B cell (primary cell): ENCODE data around the gene AGAP1. TPM values are rescaled to one million over a fixed set of nuclear protein-coding genes. Genes with fewer than 3 reads are reported as not detected.

ENCODE experiments used
- ATAC-seq: fragments of 200-7000 bp; cut with Tn5 transposase; one replicate; pipeline ENCODE4 v1.10.0; 2021; ENCODE audit warnings: low read depth, mild to moderate bottlenecking, moderate number of reproducible peaks, moderate library complexity
- CTCF ChIA-PET: fragments of 350-600 bp; sonication (Branson Sonifier 250); formaldehyde crosslinking; loops from one replicate; lab custom pipeline; 2021; ENCODE audit warnings: antibody characterized with exemption, inconsistent platforms; lab: Charles Lee
- POLR2A ChIA-PET: fragments of 350-600 bp; sonication (Branson Sonifier 250); formaldehyde crosslinking; loops from one replicate; lab custom pipeline; 2021; ENCODE audit warnings: antibody characterized with exemption; lab: Charles Lee
- DNase-seq: peaks from one replicate; pipeline ENCODE4 v3.0.0; 2013
- H2AFZ ChIP-seq: 2 replicates; pipeline ENCODE4 v1.6.1; 2012; ENCODE audit warnings: mild to moderate bottlenecking, low read depth, low read length; ENCODE audit not compliant: insufficient read depth, poor library complexity, severe bottlenecking
- H3K27ac ChIP-seq, 2 donors: 1 replicate in 1 of 2; 2 replicates in 1 of 2; pipeline ENCODE4 v1.5.1; 2012 to 2013; ENCODE audit warnings: low read length in 2 of 2, mild to moderate bottlenecking in 2 of 2, moderate library complexity in 1 of 2
- H3K27me3 ChIP-seq, 4 experiments: fragments of 200-600 bp in 1 of 4; sonication (generic) in 1 of 4; replicated peaks in 1 of 4; 1 replicate in 2 of 4; 2 replicates in 2 of 4; pipeline versions ENCODE4 v1.6.1 to v1.7.0; 2013 to 2016; ENCODE audit warnings: low read length in 3 of 4, mild to moderate bottlenecking in 2 of 4, mixed read lengths in 1 of 4, moderate library complexity in 1 of 4; ENCODE audit not compliant: insufficient read depth in 4 of 4, control insufficient read depth in 3 of 4; ENCODE audit errors: control extremely low read depth in 1 of 4
- H3K36me3 ChIP-seq, 2 experiments: replicated peaks in 1 of 2; 1 replicate in 1 of 2; 2 replicates in 1 of 2; pipeline versions ENCODE4 v1.6.1 to v1.7.1; 2013; ENCODE audit warnings: low read length in 1 of 2; ENCODE audit not compliant: insufficient read depth in 2 of 2, control insufficient read depth in 1 of 2; ENCODE audit errors: control extremely low read depth in 1 of 2, extremely low read depth in 1 of 2
- H3K4me1 ChIP-seq, 2 donors: fragments of 200-600 bp in 1 of 2; sonication (generic) in 1 of 2; 1 replicate in 1 of 2; 2 replicates in 1 of 2; pipeline versions ENCODE4 v1.5.1 to v1.6.1; 2013 to 2017; ENCODE audit warnings: low read length in 2 of 2; ENCODE audit not compliant: control insufficient read depth in 2 of 2, insufficient read depth in 2 of 2
- H3K4me2 ChIP-seq: replicated peaks from 2 replicates; pipeline ENCODE3; 2012; ENCODE audit warnings: mild to moderate bottlenecking, low read depth, low read length; ENCODE audit not compliant: poor library complexity, severe bottlenecking
- H3K4me3 ChIP-seq, 5 experiments: fragments of 200-600 bp in 1 of 5; sonication (generic) in 1 of 5; 1 replicate in 3 of 5; 2 replicates in 2 of 5; pipeline versions ENCODE4 v1.5.1 to v1.7.0; 2011 to 2016; ENCODE audit warnings: low read length in 4 of 5, mild to moderate bottlenecking in 4 of 5, low read depth in 2 of 5, control low read depth in 1 of 5, moderate library complexity in 1 of 5; ENCODE audit not compliant: insufficient read depth in 1 of 5; ENCODE audit errors: control extremely low read depth in 1 of 5, extremely low read depth in 1 of 5
- H3K79me2 ChIP-seq: fragments of 200-600 bp; sonication (generic); one replicate; pipeline ENCODE4 v1.6.0; 2016; ENCODE audit warnings: low read length; ENCODE audit not compliant: control insufficient read depth, insufficient read depth
- H3K9ac ChIP-seq: fragments of 200-600 bp; sonication (generic); 2 replicates; pipeline ENCODE4 v1.6.1; 2017; ENCODE audit warnings: mild to moderate bottlenecking, low read length, moderate library complexity
- H3K9me3 ChIP-seq, 3 donors: one replicate each; pipeline versions ENCODE4 v1.6.1 to v1.7.1; 2013; ENCODE audit warnings: low read length in 2 of 3; ENCODE audit not compliant: control insufficient read depth in 2 of 3, insufficient read depth in 1 of 3; ENCODE audit errors: control extremely low read depth in 1 of 3
- H4K20me1 ChIP-seq: 2 replicates; pipeline ENCODE4 v1.6.0; 2012; ENCODE audit warnings: mild to moderate bottlenecking, low read length; ENCODE audit not compliant: insufficient read depth, control insufficient read depth, poor library complexity, severe bottlenecking
- H3K27ac Mint-ChIP-seq: one replicate; pipeline ENCODE4 v1.8.0; 2021; ENCODE audit warnings: mixed read lengths
- H3K27me3 Mint-ChIP-seq: one replicate; pipeline ENCODE4 v1.8.0; 2021; ENCODE audit warnings: mixed read lengths
- H3K4me1 Mint-ChIP-seq: one replicate; pipeline ENCODE4 v1.8.0; 2021; ENCODE audit warnings: mixed read lengths
- H3K4me3 Mint-ChIP-seq: one replicate; pipeline ENCODE4 v1.8.0; 2021; ENCODE audit warnings: mixed read lengths
- H3K9me3 Mint-ChIP-seq: one replicate; pipeline ENCODE4 v1.8.0; 2022; ENCODE audit warnings: mixed read lengths; ENCODE audit not compliant: insufficient read depth
- CTCF ChIP-seq: fragments of 200-600 bp; IDR thresholded peaks from one replicate; pipeline ENCODE4 v1.8.0; 2022; ENCODE audit warnings: antibody characterized with exemption, mild to moderate bottlenecking
- EZH2 ChIP-seq: IDR thresholded peaks from 2 replicates; pipeline ENCODE4 v1.6.1; 2012; ENCODE audit warnings: borderline replicate concordance, low read depth, mild to moderate bottlenecking, moderate library complexity, low read length; ENCODE audit not compliant: insufficient read depth, poor library complexity, severe bottlenecking
- WGBS: methylation state at CpG from one replicate; pipeline ENCODE4 v1.1.5; 2013; ENCODE audit warnings: missing lambda C conversion rate; ENCODE audit not compliant: insufficient coverage; 5-methylcytosine and 5-hydroxymethylcytosine counted together
- intact Hi-C: fragments of 100-400 bp; cut with micrococcal nuclease; formaldehyde crosslinking; loops from one replicate; pipeline ENCODE4 v1.10.0; 2022
- polyA plus RNA-seq: library from polyadenylated mRNA; depleted of rRNA; stranded (reverse); fragments of >200 nt; gene quantifications from 2 replicates; pipeline ENCODE4 v1.2.3, GENCODE V29; 2012
- total RNA-seq, 2 donors: library from RNA; stranded (reverse); fragments of 120-200 nt in 1 of 2; gene quantifications; 1 replicate in 1 of 2; 2 replicates in 1 of 2; pipeline versions ENCODE4 v1.2.3 to v1.2.4, GENCODE V29; 2013 to 2022

Gene AGAP1
- total and polyA plus RNA-seq, 2 donors (not counting 1 experiment from before 2014, with no cell fraction given), result 0.01 TPM; not detected in 1

DNA sequence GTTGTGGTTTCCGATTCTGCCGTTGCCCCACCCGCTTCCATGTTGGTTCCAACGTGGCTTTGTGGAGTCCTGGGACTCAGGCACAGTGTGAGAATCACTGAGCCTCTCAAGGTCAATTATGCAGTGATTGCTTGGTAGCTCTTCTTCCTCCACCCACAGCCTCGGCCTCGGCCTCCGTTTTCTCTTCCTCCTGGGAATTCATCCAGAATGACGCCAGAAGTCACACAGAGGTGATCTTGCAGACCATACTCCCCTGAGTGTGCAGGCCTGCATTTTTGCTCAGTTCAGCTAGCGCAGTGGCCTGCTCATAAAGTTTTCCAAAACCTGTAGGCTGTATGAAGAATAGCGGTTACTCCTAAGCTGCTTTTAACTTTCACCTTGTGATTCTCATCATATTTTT lies 401.0 kb downstream of the AGAP1 start:
- no peaks in the 10 kb centered on the region for H3K27me3 Mint-ChIP-seq
- no peaks in the 10 kb centered on the region for H3K4me1 Mint-ChIP-seq
- Histone ChIP-seq H3K4me3 (no peak overlapping the region), H3K27me3 (no peaks in the 10 kb centered on the region), H3K9me3 (peaks cover 0 to 7% (median 1%) of the 10 kb centered on the region in 3 donors), H3K36me3 (no peaks in the 10 kb centered on the region), H3K4me2 (no peak overlapping the region), H3K27ac (no peak overlapping the region), H4K20me1 (no peaks in the 10 kb centered on the region), H3K4me1 (no peaks in the 10 kb centered on the region), H3K9ac (no peak overlapping the region), H3K79me2 (no peaks in the 10 kb centered on the region), H2AFZ (no peak overlapping the region)
- H3K9me3 Mint-ChIP-seq, result peaks cover 4% of the 10 kb centered on the region
- TF ChIP-seq CTCF (no peak), EZH2 (no peak)
- 95% methylated on average over 9 of the region's 10 CpGs for whole genome bisulfite sequencing
- ChIA-PET CTCF (no interaction called here), POLR2A (no interaction called here)
- ATAC-seq (no peak), DNase-seq (no peak)
- no peak overlapping the region for H3K27ac Mint-ChIP-seq
- H3K4me3 Mint-ChIP-seq, result no peak overlapping the region
- intact Hi-C loops, result no loop called here

GRCh38 chr2:235896061-235896460 lies 402.2 kb downstream of the AGAP1 start:
- H3K36me3 ChIP-seq, result no peaks in the 10 kb centered on the region
- ATAC-seq, result no peak
- H3K9ac ChIP-seq, result no peak overlapping the region
- no peaks in the 10 kb centered on the region for H3K4me1 Mint-ChIP-seq
- H4K20me1 ChIP-seq, result no peaks in the 10 kb centered on the region
- H3K27ac Mint-ChIP-seq, result no peak overlapping the region
- no peak overlapping the region for H2AFZ ChIP-seq
- no peaks in the 10 kb centered on the region for H3K27me3 Mint-ChIP-seq
- intact Hi-C loops, result no loop called here
- H3K4me3 Mint-ChIP-seq, result no peak overlapping the region
- no peak overlapping the region for H3K4me2 ChIP-seq
- ChIA-PET POLR2A (no interaction called here), CTCF (no interaction called here)
- no peaks in the 10 kb centered on the region for H3K4me1 ChIP-seq
- no peak for TF ChIP-seq EZH2
- no peak for TF ChIP-seq CTCF
- H3K4me3 ChIP-seq, result no peak overlapping the region
- H3K27me3 ChIP-seq, result no peaks in the 10 kb centered on the region
- no CpG with 5 or more reads among the region's 2 CpGs for WGBS
- peaks cover 0 to 7% (median 1%) of the 10 kb centered on the region in 3 donors for H3K9me3 ChIP-seq
- H3K27ac ChIP-seq, result no peak overlapping the region
- no peaks in the 10 kb centered on the region for H3K79me2 ChIP-seq
- peaks cover 4% of the 10 kb centered on the region for H3K9me3 Mint-ChIP-seq
- DNase-seq, result no peak
